LNCaP clone FGC (cell line): ENCODE measurements around the gene ZNF708.

Experiments used
- DNase-seq: peaks from one replicate; pipeline ENCODE4 v3.0.0-alpha.2; 2011; ENCODE audit warnings: low read depth
- H3K4me3 ChIP-seq: 2 replicates; pipeline ENCODE4 v1.5.1; 2011; ENCODE audit warnings: mild to moderate bottlenecking, low read depth, low read length, control low read depth
- CTCF ChIP-seq: IDR thresholded peaks from 2 replicates; pipeline ENCODE4 v1.5.1; 2012; ENCODE audit warnings: mild to moderate bottlenecking; ENCODE audit not compliant: control insufficient read depth, insufficient read depth; ENCODE audit errors: extremely low read depth

Gene ZNF708

GRCh38 chr19:21256722-21257121 lies 72.5 kb downstream of the ZNF708 start:
- no peak overlapping the region for H3K4me3 ChIP-seq
- peak; percentile 75 for TF ChIP-seq CTCF
- peak; percentile 34 for DNase-seq
